HPDE6-E6E7 (cell line): ENCODE results near the gene NUDT1.

Source experiments
- DNase-seq: peaks from one replicate; pipeline ENCODE4 v3.0.0; 2011; ENCODE audit warnings: missing footprints; ENCODE audit errors: extremely low spot score

Gene NUDT1

DNA sequence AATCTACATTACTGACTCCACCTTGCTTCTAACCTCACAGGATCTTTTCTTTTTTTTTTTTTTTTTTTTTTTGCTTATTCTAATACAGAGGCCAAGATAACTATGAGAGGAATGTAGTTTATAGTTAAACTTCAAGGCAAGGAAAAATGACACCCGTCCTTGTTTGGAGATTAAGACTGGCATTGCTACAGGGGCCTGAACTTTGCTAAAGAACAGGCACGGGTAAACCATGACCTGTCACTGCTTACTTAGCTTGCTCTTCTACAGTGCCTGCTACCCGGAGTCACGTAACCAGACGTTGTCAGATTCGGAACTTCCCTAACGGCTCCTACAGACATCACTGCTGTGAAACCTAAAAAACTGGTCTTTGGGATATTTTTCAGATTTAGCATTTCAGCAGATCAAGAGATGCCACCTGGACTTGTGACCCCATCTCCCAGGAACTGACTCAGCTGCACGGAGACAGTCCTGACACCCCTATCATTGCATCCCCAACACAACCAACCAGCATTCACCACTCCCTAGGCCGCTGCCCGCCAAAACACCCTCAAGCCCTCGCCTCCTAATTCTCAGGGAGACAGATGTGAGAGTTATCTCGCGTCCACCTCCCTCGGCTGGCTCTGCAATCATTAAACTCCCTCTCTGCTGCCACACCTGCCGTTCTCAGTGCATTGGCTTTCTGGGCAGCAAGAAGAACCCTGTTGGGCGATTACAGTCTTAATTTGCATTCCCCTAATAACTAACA, 36.8 kb upstream of the NUDT1 start:
- DNase-seq = no peak

DNA sequence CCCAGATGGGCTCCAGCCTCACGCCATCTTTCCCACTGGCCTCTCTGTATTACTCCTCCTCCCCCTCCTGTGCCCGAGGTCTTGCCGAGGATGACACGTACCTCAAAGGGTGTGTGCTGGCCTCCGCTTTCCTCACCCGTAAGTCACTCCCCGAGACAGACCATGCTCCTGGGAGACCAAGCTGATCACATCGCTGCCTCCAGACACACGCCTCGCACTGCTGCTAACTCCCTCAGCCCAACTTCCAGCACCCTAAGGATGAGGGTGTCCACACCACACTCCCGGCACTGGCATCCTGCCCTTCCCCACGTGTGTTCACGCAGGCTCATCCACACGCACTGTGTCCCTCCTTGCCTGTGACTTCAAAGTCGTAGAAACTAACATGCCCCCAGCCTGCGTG, 33.3 kb upstream of the NUDT1 start:
- DNase-seq = no peak

GRCh38 chr7:2209146-2209960, 32.7 kb upstream of the NUDT1 start:
- DNase-seq = no peak

GRCh38 chr7:2209961-2210323, 32.1 kb upstream of the NUDT1 start:
- no peak for DNase-seq

GRCh38 chr7:2210551-2211258, 31.3 kb upstream of the NUDT1 start:
- no peak for DNase-seq

DNA sequence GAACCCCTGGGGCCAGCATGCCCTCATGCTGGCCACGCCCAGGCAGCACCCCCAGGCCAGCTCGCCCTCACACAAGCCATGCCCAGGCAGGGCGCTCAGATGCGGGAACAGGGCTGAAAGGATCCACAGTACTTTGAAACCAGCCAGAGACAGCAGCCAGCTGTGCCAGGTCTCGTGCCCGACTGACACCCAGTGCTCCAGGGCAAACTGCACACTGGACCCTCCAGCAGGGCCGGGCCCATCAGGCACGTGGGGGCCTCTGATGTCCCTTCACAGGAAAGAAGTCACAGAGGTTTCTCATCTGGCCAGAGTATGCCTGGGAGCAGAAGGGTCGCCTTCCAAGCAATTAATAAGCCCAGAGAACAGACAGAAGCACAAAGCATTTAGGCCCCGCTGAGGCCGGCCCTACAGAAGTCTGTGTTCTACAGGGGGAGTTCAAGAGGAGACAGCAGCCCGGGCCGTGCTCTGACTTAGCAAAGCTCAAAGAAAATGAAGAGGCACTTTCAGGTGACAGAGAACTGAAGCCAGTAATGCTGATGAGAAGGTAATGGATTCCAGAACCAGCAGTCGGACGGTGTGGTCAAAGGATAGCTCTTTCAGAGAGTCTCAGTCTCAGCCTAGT, 30.7 kb upstream of the NUDT1 start:
- DNase-seq = no peak

- no peak for DNase-seq
These were observed 30.1 kb upstream of the NUDT1 start for GRCh38 chr7:2211926-2212325.

- no peak for DNase-seq
These were observed 29.1 kb upstream of the NUDT1 start for GRCh38 chr7:2212906-2213305.

GRCh38 chr7:2213551-2214215, 28.3 kb upstream of the NUDT1 start:
- DNase-seq = no peak

GRCh38 chr7:2214636-2215035, 27.4 kb upstream of the NUDT1 start:
- DNase-seq = no peak

- DNase-seq = no peak
These were observed 26.2 kb upstream of the NUDT1 start for GRCh38 chr7:2215851-2216250.

GRCh38 chr7:2217206-2217605, 24.8 kb upstream of the NUDT1 start:
- DNase-seq = no peak

GRCh38 chr7:2217716-2218443, 24.1 kb upstream of the NUDT1 start:
- DNase-seq = no peak

DNA sequence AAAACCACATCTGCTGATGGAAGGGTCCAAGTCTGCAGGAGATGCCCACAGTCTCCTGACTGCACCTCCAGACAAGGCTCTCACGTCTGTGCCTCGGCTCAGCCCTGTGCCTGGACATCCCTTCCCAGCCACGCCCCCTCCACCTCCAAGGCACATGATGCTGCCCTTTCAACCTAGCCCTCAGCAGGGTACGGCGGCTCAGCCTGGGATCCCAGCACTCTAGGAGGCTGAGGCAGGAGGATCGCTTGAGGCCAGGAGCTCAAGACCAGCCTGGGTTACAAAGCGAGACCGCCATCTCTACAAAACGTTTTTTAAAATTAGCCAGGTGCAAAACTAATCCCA, 23.6 kb upstream of the NUDT1 start:
- DNase-seq = no peak

DNA sequence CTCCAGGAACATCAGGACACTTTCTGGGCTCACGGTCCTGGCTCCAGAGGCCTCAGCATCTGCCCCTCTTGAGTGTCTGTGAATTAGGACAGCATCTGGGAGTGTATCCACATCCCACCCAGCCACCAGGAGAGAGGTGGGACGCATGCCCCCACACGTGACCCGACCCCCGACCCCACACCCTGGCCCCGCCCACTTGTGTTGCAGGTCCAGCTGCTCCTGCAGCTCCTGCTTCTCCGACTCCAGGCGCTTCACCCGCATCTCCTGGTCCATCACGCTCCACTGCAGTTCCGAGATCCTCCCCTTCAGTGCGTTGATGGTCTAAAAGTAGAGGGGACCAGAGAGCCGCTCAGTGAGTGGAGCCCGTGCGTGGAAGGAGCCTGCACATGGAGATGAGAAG, 22.9 kb upstream of the NUDT1 start:
- DNase-seq = no peak

GRCh38 chr7:2219606-2220005, 22.4 kb upstream of the NUDT1 start:
- DNase-seq = no peak

- DNase-seq = no peak
These were observed 22.0 kb upstream of the NUDT1 start for GRCh38 chr7:2220030-2220429.

- no peak for DNase-seq
These were observed 21.5 kb upstream of the NUDT1 start for GRCh38 chr7:2220506-2220905.

DNA sequence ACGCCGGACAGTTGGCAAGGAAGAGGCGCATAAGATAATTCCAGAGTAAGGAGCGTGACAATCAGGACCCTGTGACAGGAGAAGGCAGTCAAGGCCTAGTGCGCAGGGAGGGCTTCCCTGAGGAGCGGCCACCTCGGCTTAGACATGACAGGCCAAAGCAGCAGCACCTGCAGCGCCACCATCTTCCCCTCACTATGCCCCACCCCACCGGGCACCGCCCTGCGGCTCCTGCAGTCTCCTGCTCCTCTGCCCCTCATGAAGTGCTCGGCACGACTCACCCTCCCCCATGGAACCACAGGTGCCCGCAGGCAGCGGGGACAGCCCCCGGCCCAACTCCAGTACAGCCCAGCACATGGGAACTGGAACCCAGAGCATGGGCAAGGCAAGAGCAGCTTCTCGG, 21.1 kb upstream of the NUDT1 start:
- DNase-seq = no peak

- no peak for DNase-seq
These were observed 19.5 kb upstream of the NUDT1 start for GRCh38 chr7:2222516-2222915.

- DNase-seq = no peak
These were observed 18.7 kb upstream of the NUDT1 start for GRCh38 chr7:2223321-2223720.
